Stimulated activated CD8-positive, alpha-beta memory T cell treated with anti-CD3 and anti-CD28 coated beads, Interleukin-4, amount 100 ng/mL, for 1 hour (primary cell): ENCODE results near the gene GABRG3.

Experiments used
- DNase-seq, 2 donors: peaks; one replicate each; pipeline ENCODE4 v3.0.0-alpha.2; 2020; ENCODE audit warnings: low read depth in 2 of 2, low spot score in 1 of 2

Gene GABRG3

DNA sequence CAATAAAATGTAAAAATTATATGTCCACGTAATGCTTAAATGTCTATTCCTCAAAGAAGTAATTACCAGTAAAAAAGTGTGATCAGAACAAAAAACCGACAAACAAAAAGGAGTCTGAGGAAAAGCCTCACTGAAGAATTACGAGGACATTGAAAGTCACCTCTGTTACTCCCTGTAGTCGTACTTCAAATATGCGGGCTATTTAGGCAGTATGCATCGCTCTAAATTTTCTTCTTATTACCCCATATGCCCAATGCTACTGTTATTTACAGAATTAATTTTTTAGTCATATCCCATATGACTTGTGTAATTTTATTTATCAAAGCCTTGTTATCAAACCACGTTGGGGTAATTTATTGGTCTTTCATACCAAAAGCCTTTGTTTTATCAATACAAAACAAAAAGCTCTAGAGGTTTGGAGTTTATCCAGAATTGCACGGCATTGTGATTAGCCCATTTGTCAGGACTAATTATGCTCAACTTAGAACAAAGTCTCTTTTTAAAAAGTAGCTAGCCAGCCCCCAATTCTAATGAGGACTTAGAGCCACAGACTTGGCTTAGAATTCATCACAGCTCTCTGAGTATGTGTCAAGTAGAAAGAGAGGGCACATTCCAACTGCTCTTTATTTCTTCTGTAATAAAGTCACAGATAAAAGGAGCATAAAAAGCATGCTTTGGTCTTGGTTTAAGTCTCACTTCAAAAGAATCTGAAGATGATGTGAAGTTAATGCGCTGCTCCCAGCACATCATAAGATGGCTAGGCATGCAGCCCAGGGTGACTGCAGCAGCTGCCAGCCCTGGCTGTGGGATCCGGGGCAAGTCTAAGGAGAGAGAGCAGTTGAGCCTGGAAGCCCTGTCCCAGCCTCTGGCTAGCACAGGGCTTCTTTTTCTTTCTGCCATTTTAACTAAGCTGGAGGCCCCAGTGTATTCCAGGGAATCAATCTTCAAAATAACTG lies 521.0 kb downstream of the GABRG3 start:
- no peak for DNase-seq

DNA sequence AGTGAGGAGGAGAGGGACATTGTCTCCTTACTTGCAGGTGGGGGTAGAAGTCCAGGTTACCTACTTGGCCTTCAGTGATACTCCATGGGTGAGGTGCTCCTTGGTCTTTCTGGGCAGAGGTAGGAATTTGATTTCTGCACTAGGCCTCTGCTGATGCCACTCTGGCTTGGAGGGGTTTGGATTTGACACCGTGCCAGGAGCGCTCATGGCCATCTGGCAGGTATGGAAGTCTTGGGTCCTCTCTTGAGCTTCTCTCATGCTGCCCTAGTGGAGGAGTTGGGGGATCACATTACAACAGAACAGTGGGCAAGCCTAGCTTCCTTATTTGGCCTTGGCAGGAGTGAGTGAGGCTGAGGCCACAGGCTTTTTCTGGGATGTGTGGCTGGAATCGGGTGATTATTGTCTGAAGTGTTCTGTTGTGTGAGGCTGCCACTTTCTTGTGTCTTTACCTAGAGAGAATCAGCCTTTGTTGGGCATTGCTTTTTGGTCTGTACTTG lies 525.0 kb downstream of the GABRG3 start:
- DNase-seq = no peak

DNA sequence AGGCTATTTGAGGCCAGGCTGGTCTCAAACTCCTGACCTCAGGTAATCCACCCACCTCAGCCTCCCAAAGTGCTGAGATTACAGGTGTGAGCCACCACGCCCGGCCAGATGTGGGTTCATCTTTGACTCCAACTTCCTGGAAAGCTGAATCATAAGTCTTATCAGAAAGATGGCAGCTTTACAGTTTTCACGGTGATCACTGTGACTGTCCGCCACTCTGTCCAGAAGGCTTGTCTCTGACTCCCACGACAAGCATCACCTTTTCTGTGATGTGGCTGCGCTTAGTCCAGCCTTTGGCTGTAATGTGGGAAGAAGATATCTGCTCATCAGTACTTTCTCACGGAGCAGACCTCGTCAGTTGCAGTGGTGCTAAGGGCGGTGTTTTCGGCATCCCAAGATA lies 527.7 kb downstream of the GABRG3 start:
- DNase-seq = no peak

DNA sequence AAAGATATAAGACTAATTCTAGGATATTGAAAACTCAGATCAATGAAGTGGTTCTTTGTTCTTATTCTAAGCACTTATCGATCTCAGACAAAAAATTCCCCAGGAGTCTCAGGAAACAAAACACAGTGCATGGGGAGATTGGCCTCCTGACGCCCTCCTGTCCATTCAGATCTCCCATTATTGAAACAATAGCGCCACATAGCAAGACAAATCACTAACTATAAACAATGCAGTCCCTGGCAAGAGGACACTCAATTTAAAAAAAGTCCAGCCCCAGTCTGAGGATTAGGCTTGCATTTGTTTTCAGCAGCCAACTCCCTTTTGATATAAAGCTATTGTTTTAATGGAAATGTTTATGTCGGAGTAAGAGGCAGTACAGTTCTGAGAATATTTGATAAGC lies 528.2 kb downstream of the GABRG3 start:
- DNase-seq = no peak

DNA sequence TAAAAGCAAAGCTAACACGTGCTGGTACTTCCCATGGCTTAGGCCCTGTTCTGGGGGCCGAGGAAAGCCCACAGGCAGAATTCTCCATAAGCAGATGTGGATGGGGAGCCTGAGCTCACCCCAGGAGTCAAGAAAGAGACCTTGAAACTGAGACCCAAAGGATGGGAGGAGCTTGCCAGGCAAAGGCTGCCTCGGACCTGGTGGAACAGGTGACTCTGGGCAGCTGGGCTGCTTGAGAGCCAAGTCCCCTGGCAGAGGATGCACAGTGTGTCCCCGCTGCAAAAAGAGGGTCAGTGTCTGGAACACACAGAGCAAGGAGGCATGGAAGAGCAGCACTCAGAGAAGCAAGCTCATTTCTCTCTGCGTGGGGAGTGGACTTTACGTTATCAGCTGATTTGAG lies 528.7 kb downstream of the GABRG3 start:
- DNase-seq = no peak

DNA sequence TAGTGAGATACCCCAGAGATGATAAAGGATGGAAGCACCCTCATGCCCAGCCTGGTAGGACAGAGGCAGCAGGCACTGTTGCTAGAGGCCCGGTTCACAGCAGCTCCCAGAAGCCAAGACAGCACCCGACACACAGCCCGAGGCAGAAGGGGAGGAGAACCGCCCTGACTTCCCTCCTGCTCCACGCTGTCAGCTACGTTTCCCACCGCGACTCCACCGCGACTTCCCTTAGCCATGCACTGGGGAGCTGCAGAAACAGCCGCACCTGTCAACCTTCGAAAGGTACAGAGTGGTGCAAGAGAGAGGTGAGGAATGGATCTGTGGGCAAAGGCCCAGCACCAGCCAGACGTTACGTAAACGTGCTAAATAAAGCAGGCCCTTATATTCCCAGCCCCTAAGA lies 529.2 kb downstream of the GABRG3 start:
- no peak for DNase-seq

DNA sequence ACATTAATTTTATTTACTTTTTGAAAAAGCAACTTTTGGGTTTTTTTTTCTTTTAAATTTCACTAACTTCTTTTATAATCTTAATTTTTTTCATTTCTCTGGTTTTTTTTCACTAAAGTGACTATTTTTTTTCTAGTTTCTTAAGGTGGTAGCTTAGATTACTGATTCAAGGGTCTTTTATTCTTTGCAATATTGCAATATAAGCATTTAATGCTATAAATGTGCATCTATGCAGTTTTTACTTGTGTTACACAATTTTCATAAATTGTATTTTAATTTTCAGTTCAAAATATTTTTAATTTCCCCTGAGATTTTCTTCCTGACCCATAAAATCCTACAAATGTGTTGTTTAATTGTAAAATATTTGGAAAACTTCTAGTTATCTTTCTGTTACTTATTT lies 535.8 kb downstream of the GABRG3 start:
- DNase-seq = no peak

DNA sequence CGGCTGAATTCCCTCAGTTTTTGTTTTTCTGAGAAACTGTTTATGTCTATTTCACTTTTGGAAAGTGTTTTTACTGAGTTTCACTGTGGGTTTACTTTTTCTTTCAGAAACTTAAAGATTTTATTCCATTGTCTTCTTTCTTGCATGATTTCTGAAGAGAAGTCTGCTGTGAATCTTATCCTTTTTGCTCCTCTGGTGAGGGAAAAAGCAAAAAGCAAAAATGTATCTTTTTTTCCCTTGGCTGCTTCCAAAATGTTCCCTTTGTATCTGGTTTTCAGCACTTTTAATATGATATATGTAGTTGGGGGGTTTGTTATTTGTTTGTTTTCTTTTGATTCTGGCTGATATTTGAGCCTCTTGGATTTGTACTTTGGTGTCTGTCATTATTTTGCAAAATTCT lies 538.0 kb downstream of the GABRG3 start:
- no peak for DNase-seq

DNA sequence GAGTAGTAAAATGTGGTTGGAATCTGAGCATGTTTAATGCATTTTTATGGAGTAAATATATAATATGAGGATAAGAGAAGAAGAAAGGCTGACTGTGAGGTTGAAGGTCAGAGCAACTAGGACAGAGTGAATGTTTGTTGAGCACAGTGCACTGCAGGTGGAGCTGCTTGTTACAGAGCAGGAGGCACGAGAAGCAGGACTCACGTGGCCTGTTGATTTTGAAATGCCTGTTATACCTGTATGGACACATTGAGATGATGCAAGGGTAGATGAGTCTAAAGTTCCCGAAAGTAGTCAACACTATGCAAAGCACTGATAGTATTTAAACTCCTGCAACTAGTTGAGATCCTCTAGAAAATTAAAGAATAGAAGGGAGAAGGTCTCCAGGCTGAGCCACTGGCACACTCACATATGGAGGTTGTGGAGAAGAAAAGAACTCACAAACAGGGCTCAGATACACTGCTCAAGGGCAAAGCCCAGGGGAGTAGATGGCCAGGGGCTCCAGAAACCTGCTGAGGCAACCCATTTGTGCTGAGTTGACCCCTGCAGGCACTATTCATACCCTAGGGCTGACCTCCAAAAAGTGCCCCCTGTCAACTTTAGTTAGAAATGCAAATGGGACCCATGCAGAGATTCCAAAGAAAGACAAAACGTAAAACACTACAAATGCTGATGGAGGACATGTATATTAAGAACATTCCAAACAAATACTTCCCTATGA lies 541.5 kb downstream of the GABRG3 start:
- DNase-seq = no peak

DNA sequence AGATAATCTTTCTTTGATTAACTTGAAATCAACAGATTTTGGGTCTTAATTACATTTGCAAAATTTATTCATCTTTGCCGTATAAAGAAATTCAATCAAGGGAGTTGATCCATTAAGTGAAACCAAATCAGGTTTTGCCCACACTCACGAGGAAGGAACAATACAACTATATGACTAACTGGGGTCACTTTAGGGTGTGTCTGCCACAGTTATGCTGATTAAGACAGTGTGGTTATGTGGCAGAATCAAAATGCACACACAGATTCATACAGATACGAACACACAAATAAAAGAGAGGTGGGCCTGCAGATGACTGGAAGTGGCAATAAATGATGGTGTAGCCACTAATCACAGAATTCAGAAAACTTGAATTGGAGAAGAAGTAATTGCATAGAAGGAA lies 543.5 kb downstream of the GABRG3 start:
- DNase-seq = no peak

DNA sequence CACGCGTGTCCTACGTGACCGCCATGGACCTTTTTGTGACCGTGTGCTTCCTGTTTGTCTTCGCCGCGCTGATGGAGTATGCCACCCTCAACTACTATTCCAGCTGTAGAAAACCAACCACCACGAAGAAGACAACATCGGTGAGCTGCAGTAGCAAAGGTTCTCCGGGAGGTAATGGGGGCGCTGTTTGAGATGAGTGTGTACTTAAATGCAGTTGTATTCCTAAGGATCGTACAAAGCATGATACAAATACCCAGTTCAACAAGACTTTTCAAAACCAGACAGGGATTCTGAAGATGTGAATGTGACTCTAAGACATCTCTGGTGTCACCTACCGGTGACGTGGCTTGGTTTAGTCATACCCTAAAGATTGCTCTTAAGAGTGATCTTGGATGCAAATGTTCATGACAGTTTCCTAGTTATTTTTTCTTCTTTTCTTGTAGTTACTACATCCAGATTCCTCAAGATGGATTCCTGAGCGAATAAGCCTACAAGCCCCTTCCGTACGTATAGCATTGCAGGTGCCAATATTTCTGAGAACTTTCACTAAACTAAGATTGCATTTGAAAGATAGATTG lies 556.6 kb downstream of the GABRG3 start:
- DNase-seq = no peak

DNA sequence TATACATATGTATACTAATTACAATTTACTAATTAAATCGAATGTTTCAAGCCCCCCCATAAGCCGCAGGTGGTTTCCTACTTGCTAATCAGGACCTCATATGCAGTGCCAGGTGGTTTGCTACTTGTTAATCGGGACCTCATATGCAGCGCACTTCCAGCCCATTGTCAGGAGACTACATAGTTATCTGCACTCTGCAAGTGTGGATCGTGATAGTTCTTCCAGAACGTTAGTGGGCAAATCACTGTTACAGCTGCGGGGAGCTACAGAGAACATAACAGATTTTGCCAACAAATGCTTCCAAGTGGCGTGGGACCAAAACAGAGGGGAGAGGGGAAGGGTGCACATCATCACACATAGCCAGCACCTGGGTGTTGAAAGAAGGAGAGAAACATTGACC lies 558.4 kb downstream of the GABRG3 start:
- no peak for DNase-seq

DNA sequence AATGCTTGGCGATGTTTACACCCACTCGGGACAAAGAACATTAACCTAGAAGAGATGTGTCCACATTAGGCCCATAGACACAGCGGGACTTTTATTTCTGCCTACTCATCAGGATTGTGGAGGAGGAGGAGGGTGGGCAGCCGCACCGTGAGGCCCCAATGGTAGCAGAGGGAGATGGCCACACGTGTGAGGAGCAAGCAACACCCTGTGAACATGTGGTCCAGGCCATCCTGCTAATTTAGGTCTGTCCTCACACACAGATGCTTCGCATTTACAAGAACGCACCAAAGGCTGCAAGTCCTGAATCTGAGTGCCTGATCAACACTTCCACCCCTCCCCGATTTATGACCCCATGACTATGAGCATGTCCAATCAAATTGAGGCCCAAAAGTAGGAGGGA lies 560.0 kb downstream of the GABRG3 start:
- DNase-seq = no peak

DNA sequence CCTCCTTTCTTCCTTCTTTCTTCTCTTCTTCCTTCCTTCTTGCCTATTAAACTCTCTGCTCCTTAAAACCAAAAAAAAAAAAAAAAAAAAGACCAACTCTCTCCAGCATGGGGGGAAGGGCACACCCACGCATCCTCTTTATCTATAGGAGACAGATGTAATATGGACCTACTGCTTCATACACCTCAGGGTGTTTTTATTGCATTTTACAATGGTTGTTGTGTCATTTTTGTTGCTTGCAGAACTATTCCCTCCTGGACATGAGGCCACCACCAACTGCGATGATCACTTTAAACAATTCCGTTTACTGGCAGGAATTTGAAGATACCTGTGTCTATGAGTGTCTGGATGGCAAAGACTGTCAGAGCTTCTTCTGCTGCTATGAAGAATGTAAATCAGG lies 561.4 kb downstream of the GABRG3 start:
- no peak for DNase-seq

DNA sequence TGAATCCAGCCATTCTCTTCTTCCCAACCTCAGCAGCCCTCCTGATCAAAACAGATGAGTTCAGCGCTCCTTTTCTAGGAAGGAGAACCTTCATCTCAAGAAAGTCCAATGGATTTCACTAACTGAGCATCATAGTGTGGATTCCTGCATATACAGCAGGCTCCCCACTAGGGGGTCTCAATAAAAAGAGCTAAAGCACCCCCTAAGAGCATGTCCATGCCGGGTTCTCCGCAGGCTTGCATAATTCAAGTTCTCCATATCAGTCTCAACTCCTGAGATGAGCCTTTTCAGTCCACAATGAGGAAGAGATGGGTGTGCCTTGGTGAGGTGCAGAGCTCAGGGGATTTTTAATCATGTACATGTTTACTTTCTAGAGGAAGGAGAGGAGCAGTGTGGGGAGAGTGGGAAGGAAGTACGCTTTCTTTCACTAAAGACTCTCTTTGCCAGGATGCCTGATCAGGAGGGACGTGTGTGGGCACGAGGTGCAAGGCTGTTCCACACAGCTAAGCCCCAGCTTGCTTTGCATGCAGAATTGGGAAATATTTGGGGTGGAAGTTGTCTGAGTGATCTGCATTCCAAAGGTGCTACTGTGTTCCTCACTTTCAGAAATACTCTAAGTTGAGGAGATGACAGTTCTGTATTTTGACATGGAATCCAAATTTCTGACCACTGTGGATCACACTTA lies 564.6 kb downstream of the GABRG3 start:
- DNase-seq = no peak

DNA sequence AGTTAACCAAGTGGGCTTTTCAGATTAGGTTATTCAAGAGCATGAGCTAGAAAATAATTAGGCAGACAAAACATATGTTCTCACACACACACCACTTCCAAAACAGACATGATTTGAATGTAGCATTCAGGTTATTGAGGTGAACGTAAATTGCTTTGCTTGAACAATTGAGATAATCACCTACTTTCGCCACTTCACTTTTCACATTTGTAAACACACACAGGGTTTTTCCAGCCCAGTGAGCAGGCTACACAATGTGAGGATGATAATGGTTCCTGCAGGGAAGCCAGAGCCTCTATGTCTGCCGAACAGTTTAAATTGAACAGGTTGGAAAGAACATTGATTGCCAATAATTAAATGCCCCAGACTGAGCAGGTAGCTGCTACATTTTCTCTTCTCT lies 567.3 kb downstream of the GABRG3 start:
- DNase-seq = no peak

DNA sequence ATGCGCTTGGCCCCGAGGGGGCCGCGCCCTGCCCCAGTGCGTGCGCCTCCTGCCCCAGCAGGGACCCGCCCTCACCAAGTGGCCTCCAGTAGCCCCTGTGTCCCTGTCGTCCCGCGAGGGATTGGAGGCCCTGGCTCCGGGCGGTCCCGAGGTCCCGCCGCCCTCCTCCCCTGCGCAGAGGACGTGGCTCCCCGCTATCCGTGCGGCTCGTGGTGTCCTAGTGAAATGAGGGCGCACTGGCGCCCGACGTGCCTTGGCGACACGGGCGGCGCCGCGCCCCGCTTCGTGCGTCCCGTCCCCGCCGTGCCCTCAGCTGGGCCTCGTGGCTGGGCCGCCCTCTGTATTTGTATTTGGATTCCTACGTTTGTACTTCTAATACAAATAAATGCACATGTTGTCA lies 570.6 kb downstream of the GABRG3 start:
- DNase-seq = no peak

DNA sequence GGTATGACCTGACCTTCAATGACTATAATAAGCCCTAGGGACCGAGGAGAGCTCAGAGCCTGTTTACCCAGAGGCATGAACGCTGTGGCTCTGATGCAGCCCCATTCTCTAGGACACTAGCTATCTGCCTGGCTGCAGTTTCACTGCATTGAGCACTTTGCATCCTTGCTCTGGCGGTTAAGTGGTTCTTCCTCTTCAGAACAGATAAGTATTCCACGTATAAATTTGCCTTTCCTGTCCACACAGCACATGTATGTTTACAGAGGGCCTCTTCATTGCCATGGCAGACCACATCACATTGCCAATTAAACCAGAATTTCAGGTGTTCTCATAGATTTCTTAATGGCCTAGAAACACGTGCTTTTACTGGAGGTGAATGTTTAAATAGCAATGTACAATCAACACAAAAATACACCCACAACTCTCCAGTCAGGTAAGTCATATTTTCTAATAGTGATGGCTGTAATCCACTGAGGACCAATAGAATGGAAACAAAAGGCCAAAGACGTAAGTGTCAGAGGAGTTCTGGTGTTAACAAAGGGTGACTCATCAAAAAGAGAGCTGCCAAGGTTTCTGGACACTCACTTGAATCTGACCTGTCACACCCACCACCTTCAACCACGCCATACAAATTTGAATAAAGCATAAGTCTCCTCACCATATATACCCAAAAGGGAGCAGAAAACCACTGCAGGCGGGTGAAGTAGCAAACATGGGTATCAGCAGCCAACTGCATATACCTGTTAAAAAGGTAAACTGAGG lies 574.7 kb downstream of the GABRG3 start:
- no peak for DNase-seq

DNA sequence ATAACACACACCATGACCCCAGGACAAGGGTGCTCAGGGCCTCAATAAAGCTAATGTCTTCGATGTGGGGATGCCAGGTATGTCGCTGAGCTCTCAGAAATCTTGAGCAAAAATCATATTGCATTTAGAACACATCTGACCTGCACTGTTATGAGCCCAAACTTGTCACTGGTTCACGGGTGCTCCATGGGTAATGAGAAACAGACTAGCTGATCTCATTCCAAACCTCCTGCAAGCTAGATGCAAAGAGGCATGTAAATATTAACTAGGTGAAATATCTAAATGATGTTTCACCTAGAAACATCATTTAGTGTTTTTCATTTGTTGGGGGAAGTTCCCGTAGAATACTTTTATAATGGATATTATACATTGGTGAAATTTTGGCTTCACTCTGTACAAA lies 578.8 kb downstream of the GABRG3 start:
- DNase-seq = no peak

DNA sequence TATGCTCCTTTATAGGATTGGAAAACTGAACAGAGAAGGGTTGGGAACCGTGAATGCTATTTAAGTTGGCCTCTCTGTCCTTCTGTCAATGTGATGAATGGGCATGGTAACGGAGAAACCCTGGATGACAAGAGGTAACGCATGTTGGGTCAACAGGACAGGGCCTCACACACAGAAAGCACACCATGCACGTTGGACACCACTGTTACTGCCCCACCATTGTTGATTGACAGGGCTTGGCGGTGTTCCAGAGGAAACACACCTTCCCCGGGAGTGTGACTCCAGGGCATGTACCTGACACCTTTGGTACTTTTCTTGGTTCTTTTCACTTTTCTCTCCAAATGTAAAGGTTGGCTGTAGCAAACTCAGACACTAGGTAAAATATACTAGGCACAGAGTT lies 579.7 kb downstream of the GABRG3 start:
- DNase-seq = no peak

DNA sequence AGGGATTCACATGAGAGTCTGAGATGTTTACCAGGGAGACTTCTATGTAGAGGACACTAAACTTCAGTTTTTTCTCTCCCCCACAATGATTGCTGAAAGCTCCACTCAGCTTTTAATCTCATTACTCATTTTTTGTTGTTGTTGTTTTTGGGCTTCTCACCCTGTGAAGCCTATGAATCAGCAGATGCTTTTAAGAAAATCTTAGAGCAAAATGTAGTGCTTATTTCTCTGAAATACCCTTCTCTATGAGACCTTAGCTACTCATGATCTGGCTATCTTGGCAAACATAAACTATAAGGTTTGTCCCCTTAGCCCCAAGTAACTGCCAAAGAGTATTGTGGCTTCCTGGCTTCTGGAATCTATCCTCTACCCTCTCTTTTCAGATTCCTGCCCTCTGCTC lies 590.8 kb downstream of the GABRG3 start:
- DNase-seq = no peak
